OCI-LY3 (cell line): ENCODE measurements around the gene HAUS7.

Source experiments
- CTCF ChIP-seq: fragments of 200-600, 300-600 bp; sonication (generic); IDR thresholded peaks from 2 replicates; pipeline ENCODE4 v1.5.1; 2014; ENCODE audit warnings: antibody characterized with exemption, low read length, low read depth
- EZH2phosphoT487 ChIP-seq: fragments of 200-600 bp; shearing (Covaris generic); IDR thresholded peaks from 2 replicates; pipeline ENCODE4 v1.6.1; 2018; ENCODE audit warnings: antibody characterized with exemption, mixed run types, low read depth

DNA sequence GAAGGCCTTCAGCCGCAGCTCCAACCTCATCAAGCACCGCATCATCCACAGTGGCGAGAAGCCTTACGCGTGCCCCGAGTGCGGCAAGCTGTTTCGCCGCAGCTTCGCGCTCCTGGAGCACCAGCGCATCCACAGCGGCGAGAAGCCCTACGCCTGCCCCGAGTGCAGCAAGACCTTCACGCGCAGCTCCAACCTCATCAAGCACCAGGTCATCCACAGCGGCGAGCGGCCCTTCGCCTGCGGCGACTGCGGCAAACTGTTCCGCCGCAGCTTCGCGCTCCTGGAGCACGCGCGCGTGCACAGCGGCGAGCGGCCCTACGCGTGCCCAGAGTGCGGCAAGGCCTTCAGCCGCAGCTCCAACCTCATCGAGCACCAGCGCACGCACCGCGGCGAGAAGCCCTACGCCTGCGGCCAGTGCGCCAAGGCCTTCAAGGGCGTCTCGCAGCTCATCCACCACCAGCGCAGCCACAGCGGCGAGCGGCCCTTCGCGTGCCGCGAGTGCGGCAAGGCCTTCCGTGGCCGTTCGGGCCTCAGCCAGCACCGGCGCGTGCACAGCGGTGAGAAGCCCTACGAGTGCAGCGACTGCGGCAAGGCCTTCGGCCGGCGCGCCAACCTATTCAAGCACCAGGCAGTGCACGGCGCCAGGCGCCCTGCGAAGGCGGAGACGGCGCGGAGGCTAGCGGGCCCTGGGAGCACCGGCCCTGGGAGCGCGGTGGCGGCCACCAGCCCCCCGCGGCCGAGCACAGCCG lies 49.4 kb downstream of the HAUS7 start:
- TF ChIP-seq CTCF: no peak
- no peak for TF ChIP-seq EZH2phosphoT487
